GM12878 (cell line): Measurements from ENCODE around the gene ADPRS.

ENCODE experiments used
- CBX5 ChIP-seq: sonication (generic); IDR thresholded peaks from 2 replicates; pipeline ENCODE4 v1.6.1; 2016; ENCODE audit warnings: low read depth, moderate library complexity, mild to moderate bottlenecking, inconsistent platforms
- EGR1 ChIP-seq, 2 experiments: IDR thresholded peaks; 1 replicate in 1 of 2; 2 replicates in 1 of 2; pipeline ENCODE4 v1.6.1; 2011 to 2012; ENCODE audit warnings: low read depth in 2 of 2, low read length in 2 of 2, borderline replicate concordance in 1 of 2, mild to moderate bottlenecking in 1 of 2, moderate library complexity in 1 of 2
- EP300 ChIP-seq, 2 experiments: fragments of 150-350 bp in 1 of 2; IDR thresholded peaks; 2 replicates each; pipeline ENCODE4 v1.6.1; 2011 to 2012; ENCODE audit warnings: low read depth in 2 of 2, low read length in 2 of 2, borderline replicate concordance in 1 of 2, improper control_type of control experiment in 1 of 2, inconsistent platforms in 1 of 2; ENCODE audit not compliant: control insufficient read depth in 1 of 2
- EZH2 ChIP-seq: IDR thresholded peaks from 2 replicates; pipeline ENCODE4 v1.6.1; 2012; ENCODE audit warnings: low read depth, mild to moderate bottlenecking, control low read depth, inconsistent platforms, low read length, borderline replicate concordance; ENCODE audit not compliant: control insufficient read depth
- GABPA ChIP-seq: IDR thresholded peaks from 2 replicates; pipeline ENCODE4 v1.6.1; 2014; ENCODE audit warnings: antibody characterized with exemption, low read depth, mild to moderate bottlenecking, inconsistent platforms
- JUND ChIP-seq: IDR thresholded peaks from 2 replicates; pipeline ENCODE4 v1.6.1; 2012; ENCODE audit warnings: low read depth, mild to moderate bottlenecking, low read length, improper control_type of control experiment, moderate library complexity
- NRF1 ChIP-seq: conservative IDR thresholded peaks from 2 replicates; pipeline ENCODE4 v1.6.1; 2011; ENCODE audit warnings: mild to moderate bottlenecking, low read depth, low read length, improper control_type of control experiment
- PAX8 ChIP-seq: fragments of 450-650 bp; IDR thresholded peaks from 2 replicates; pipeline ENCODE4 v1.6.1; 2017; ENCODE audit warnings: mild to moderate bottlenecking, moderate library complexity
- RCOR1 ChIP-seq: conservative IDR thresholded peaks from 2 replicates; pipeline ENCODE4 v1.6.1; 2012; ENCODE audit warnings: low read depth, low read length, improper control_type of control experiment
- SMAD1 ChIP-seq: fragments of 450-650 bp; IDR thresholded peaks from 2 replicates; pipeline ENCODE4 v1.6.1; 2018; ENCODE audit warnings: mild to moderate bottlenecking, low read depth; ENCODE audit not compliant: partially characterized antibody
- STAT1 ChIP-seq: fragments of 450-650 bp; conservative IDR thresholded peaks from 2 replicates; pipeline ENCODE4 v1.6.1; 2014; ENCODE audit warnings: antibody characterized with exemption, mild to moderate bottlenecking
- YY1 ChIP-seq: IDR thresholded peaks from 2 replicates; pipeline ENCODE4 v1.6.1; 2011; ENCODE audit warnings: low read depth, mild to moderate bottlenecking, low read length
- TF ChIP-seq, protein P1 (sequence below), 3 experiments: IDR thresholded peaks in 2 of 3; conservative IDR thresholded peaks in 1 of 3; 2 replicates each; pipeline ENCODE4 v1.5.1; 2011; ENCODE audit warnings: low read depth in 3 of 3, low read length in 3 of 3, mild to moderate bottlenecking in 3 of 3, control low read depth in 2 of 3, moderate library complexity in 2 of 3, inconsistent platforms in 1 of 3, mixed read lengths in 1 of 3; ENCODE audit not compliant: control insufficient read depth in 2 of 3, insufficient read depth in 1 of 3; ENCODE audit errors: extremely low read depth in 1 of 3
- TF ChIP-seq, protein P2 (sequence below): fragments of 450-650 bp; formaldehyde crosslinking; IDR thresholded peaks from 2 replicates; pipeline ENCODE4 v1.4.0; 2020; ENCODE audit warnings: mild to moderate bottlenecking, moderate library complexity

DNA sequence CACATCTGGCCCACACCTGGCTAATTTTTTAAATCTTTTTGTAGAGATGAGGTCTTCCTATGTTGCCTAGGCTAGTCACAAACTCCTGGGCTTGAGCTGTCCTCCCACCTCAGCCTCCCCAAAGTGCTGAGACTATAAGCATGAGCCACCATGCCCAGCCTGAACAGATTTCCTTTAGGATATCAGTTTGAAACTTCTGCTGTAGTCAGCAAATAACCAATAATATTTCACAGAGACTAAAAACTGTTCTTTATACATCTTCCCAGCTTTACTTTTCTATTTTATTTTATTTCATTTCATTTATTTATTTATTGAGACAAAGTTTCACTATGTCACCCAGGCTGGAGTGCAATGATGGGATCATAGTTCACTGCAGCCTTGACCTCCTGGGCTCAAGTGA lies 34.7 kb upstream of the ADPRS start:
- no peak for TF ChIP-seq SMAD1
- TF ChIP-seq EP300 (IDR thresholded peaks at IDR 0.05; ENCODE audit: borderline replicate concordance in 1 of 2, control insufficient read depth in 1 of 2, low read depth in 2 of 2, low read length in 2 of 2), result no peak
- no peak for TF ChIP-seq CBX5
- TF ChIP-seq, protein P1, sequence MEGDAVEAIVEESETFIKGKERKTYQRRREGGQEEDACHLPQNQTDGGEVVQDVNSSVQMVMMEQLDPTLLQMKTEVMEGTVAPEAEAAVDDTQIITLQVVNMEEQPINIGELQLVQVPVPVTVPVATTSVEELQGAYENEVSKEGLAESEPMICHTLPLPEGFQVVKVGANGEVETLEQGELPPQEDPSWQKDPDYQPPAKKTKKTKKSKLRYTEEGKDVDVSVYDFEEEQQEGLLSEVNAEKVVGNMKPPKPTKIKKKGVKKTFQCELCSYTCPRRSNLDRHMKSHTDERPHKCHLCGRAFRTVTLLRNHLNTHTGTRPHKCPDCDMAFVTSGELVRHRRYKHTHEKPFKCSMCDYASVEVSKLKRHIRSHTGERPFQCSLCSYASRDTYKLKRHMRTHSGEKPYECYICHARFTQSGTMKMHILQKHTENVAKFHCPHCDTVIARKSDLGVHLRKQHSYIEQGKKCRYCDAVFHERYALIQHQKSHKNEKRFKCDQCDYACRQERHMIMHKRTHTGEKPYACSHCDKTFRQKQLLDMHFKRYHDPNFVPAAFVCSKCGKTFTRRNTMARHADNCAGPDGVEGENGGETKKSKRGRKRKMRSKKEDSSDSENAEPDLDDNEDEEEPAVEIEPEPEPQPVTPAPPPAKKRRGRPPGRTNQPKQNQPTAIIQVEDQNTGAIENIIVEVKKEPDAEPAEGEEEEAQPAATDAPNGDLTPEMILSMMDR (IDR thresholded peaks at IDR 0.05 in 2 of 3, conservative IDR thresholded peaks at IDR 0.05 in 1 of 3; ENCODE audit: control insufficient read depth in 2 of 3, extremely low read depth in 1 of 3, insufficient read depth in 1 of 3, low read depth in 3 of 3, low read length in 3 of 3), result no peak
- no peak for TF ChIP-seq PAX8
- no peak for TF ChIP-seq RCOR1
- no peak for TF ChIP-seq STAT1
- TF ChIP-seq, protein P2, sequence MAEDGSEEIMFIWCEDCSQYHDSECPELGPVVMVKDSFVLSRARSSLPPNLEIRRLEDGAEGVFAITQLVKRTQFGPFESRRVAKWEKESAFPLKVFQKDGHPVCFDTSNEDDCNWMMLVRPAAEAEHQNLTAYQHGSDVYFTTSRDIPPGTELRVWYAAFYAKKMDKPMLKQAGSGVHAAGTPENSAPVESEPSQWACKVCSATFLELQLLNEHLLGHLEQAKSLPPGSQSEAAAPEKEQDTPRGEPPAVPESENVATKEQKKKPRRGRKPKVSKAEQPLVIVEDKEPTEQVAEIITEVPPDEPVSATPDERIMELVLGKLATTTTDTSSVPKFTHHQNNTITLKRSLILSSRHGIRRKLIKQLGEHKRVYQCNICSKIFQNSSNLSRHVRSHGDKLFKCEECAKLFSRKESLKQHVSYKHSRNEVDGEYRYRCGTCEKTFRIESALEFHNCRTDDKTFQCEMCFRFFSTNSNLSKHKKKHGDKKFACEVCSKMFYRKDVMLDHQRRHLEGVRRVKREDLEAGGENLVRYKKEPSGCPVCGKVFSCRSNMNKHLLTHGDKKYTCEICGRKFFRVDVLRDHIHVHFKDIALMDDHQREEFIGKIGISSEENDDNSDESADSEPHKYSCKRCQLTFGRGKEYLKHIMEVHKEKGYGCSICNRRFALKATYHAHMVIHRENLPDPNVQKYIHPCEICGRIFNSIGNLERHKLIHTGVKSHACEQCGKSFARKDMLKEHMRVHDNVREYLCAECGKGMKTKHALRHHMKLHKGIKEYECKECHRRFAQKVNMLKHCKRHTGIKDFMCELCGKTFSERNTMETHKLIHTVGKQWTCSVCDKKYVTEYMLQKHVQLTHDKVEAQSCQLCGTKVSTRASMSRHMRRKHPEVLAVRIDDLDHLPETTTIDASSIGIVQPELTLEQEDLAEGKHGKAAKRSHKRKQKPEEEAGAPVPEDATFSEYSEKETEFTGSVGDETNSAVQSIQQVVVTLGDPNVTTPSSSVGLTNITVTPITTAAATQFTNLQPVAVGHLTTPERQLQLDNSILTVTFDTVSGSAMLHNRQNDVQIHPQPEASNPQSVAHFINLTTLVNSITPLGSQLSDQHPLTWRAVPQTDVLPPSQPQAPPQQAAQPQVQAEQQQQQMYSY (CRISPR knock-in tag), result no peak
- TF ChIP-seq NRF1, result no peak
- no peak for TF ChIP-seq EZH2
- TF ChIP-seq GABPA, result no peak
- no peak for TF ChIP-seq EGR1 (IDR thresholded peaks at IDR 0.05; ENCODE audit: borderline replicate concordance in 1 of 2, low read depth in 2 of 2, low read length in 2 of 2)
- TF ChIP-seq YY1, result no peak
- no peak for TF ChIP-seq JUND
